Activated CD4-positive, CD25-positive, alpha-beta regulatory T cell (primary cell): ENCODE data around the gene TMEM175.

ENCODE experiments used
- DNase-seq, 4 experiments: peaks; one replicate each; lab custom pipeline; 2025; lab: John Stamatoyannopoulos, UW

TMEM175 gene

GRCh38 chr4:899556-899906 is 32.7 kb upstream of the TMEM175 start:
- DNase-seq: no peak

GRCh38 chr4:900073-900472 is 32.2 kb upstream of the TMEM175 start:
- no peak for DNase-seq

GRCh38 chr4:900721-901120 is 31.5 kb upstream of the TMEM175 start:
- DNase-seq: no peak

- DNase-seq: no peak
These were observed 30.9 kb upstream of the TMEM175 start for GRCh38 chr4:901192-901910.

GRCh38 chr4:903066-904046 is 28.9 kb upstream of the TMEM175 start:
- no peak for DNase-seq

- DNase-seq: no peak
These were observed 26.5 kb upstream of the TMEM175 start for GRCh38 chr4:905485-906338.

- no peak for DNase-seq
These were observed 25.7 kb upstream of the TMEM175 start for GRCh38 chr4:906339-907102.

- DNase-seq: no peak
These were observed 25.2 kb upstream of the TMEM175 start for GRCh38 chr4:907103-907400.

GRCh38 chr4:907691-908425 is 24.4 kb upstream of the TMEM175 start:
- DNase-seq: no peak

GRCh38 chr4:909131-909571 is 23.1 kb upstream of the TMEM175 start:
- no peak for DNase-seq

GRCh38 chr4:909821-910220 is 22.4 kb upstream of the TMEM175 start:
- no peak for DNase-seq

GRCh38 chr4:910366-911091 is 21.7 kb upstream of the TMEM175 start:
- DNase-seq: no peak

GRCh38 chr4:911221-911751 is 21.0 kb upstream of the TMEM175 start:
- DNase-seq: no peak

- DNase-seq: no peak
These were observed 20.3 kb upstream of the TMEM175 start for GRCh38 chr4:911871-912490.

GRCh38 chr4:912548-913279 is 19.5 kb upstream of the TMEM175 start:
- DNase-seq: no peak

GRCh38 chr4:913280-913618 is 19.0 kb upstream of the TMEM175 start:
- no peak for DNase-seq

GRCh38 chr4:914531-914930 is 17.7 kb upstream of the TMEM175 start:
- no peak for DNase-seq

- no peak for DNase-seq
These were observed 17.2 kb upstream of the TMEM175 start for GRCh38 chr4:915041-915474.

- DNase-seq: no peak
These were observed 16.7 kb upstream of the TMEM175 start for GRCh38 chr4:915595-915994.
